H9 (cell line): ENCODE results near the gene ZNF425. TPM values are rescaled to one million over a fixed set of nuclear protein-coding genes. Genes with fewer than 3 reads are reported as not detected.

ENCODE experiments used
- DNase-seq: peaks from one replicate; pipeline ENCODE4 v3.0.0-alpha.2; 2017
- H2AFZ ChIP-seq: one replicate; pipeline ENCODE4 v1.6.1; 2013; ENCODE audit warnings: mild to moderate bottlenecking, low read length, control low read depth, moderate library complexity
- H2AK5ac ChIP-seq: 2 replicates; pipeline ENCODE4 v1.6.1; 2013; ENCODE audit warnings: low read length, control low read depth, mixed read lengths; ENCODE audit not compliant: insufficient read length
- H2BK120ac ChIP-seq: one replicate; pipeline ENCODE4 v1.6.1; 2013; ENCODE audit warnings: low read depth, mild to moderate bottlenecking, low read length, control low read depth, inconsistent platforms; ENCODE audit not compliant: poor library complexity, severe bottlenecking
- H2BK12ac ChIP-seq: 2 replicates; pipeline ENCODE4 v1.6.1; 2013; ENCODE audit warnings: low read length, control low read depth, mixed read lengths, low read depth; ENCODE audit not compliant: insufficient read length
- H2BK15ac ChIP-seq: 2 replicates; pipeline ENCODE4 v1.6.1; 2013; ENCODE audit warnings: low read depth, low read length, control low read depth
- H2BK20ac ChIP-seq: one replicate; pipeline ENCODE4 v1.6.1; 2013; ENCODE audit warnings: low read depth, mild to moderate bottlenecking, low read length, control low read depth, inconsistent platforms; ENCODE audit not compliant: poor library complexity, severe bottlenecking
- H2BK5ac ChIP-seq: 2 replicates; pipeline ENCODE4 v1.6.1; 2013; ENCODE audit warnings: low read length, control low read depth, mixed read lengths; ENCODE audit not compliant: insufficient read length
- H3K14ac ChIP-seq: 2 replicates; pipeline ENCODE4 v1.6.1; 2013; ENCODE audit warnings: low read length, control low read depth; ENCODE audit not compliant: insufficient read depth
- H3K18ac ChIP-seq: 2 replicates; pipeline ENCODE4 v1.6.1; 2013; ENCODE audit warnings: low read depth, mild to moderate bottlenecking, mixed read lengths, low read length, control low read depth; ENCODE audit not compliant: insufficient read length
- H3K23ac ChIP-seq: 2 replicates; pipeline ENCODE4 v1.6.1; 2013; ENCODE audit warnings: low read length, control low read depth, mixed read lengths, low read depth; ENCODE audit not compliant: insufficient read length
- H3K23me2 ChIP-seq: 2 replicates; pipeline ENCODE4 v1.6.1; 2013; ENCODE audit warnings: low read depth, mild to moderate bottlenecking, mixed read lengths, low read length, control low read depth; ENCODE audit not compliant: insufficient read length, poor library complexity, severe bottlenecking
- H3K27ac ChIP-seq: 2 replicates; pipeline ENCODE4 v1.5.1; 2013; ENCODE audit warnings: low read length, control low read depth, mixed read lengths, low read depth; ENCODE audit not compliant: insufficient read length
- H3K27me3 ChIP-seq: 2 replicates; pipeline ENCODE4 v1.6.1; 2013; ENCODE audit warnings: low read length, control low read depth, inconsistent platforms; ENCODE audit not compliant: insufficient read depth
- H3K4ac ChIP-seq: 2 replicates; pipeline ENCODE4 v1.6.1; 2013; ENCODE audit warnings: low read depth, mild to moderate bottlenecking, control low read depth, inconsistent platforms, low read length, moderate library complexity
- H3K4me1 ChIP-seq: 2 replicates; pipeline ENCODE4 v1.6.1; 2013; ENCODE audit warnings: low read length, control low read depth, inconsistent platforms; ENCODE audit not compliant: insufficient read depth
- H3K4me2 ChIP-seq: 2 replicates; pipeline ENCODE4 v1.6.1; 2013; ENCODE audit warnings: low read length, control low read depth, mixed read lengths; ENCODE audit not compliant: insufficient read length, insufficient read depth
- H3K56ac ChIP-seq: 2 replicates; pipeline ENCODE4 v1.6.1; 2013; ENCODE audit warnings: low read depth, mild to moderate bottlenecking, mixed read lengths, low read length, control low read depth; ENCODE audit not compliant: insufficient read length
- H3K79me1 ChIP-seq: 2 replicates; pipeline ENCODE4 v1.6.1; 2013; ENCODE audit warnings: low read depth, mild to moderate bottlenecking, moderate library complexity, low read length, control low read depth, inconsistent platforms; ENCODE audit not compliant: insufficient read depth, poor library complexity, severe bottlenecking
- H3K79me2 ChIP-seq: 2 replicates; pipeline ENCODE4 v1.6.1; 2013; ENCODE audit warnings: low read length, control low read depth, inconsistent platforms; ENCODE audit not compliant: insufficient read depth
- H3K9ac ChIP-seq: 2 replicates; pipeline ENCODE4 v1.6.1; 2013; ENCODE audit warnings: low read length, control low read depth, mixed read lengths; ENCODE audit not compliant: insufficient read length; ENCODE audit errors: extremely low read depth
- H3K9me3 ChIP-seq: one replicate; pipeline ENCODE4 v1.6.1; 2013; ENCODE audit warnings: low read depth, low read length, inconsistent platforms; ENCODE audit not compliant: control insufficient read depth
- H3T11ph ChIP-seq: one replicate; pipeline ENCODE4 v1.6.1; 2013; ENCODE audit warnings: mild to moderate bottlenecking, low read length, control low read depth, inconsistent platforms
- H4K20me1 ChIP-seq: one replicate; pipeline ENCODE4 v1.6.1; 2013; ENCODE audit not compliant: control insufficient read depth, insufficient read length, insufficient read depth
- H4K5ac ChIP-seq: 2 replicates; pipeline ENCODE4 v1.6.1; 2013; ENCODE audit warnings: low read depth, mild to moderate bottlenecking, mixed read lengths, low read length, control low read depth; ENCODE audit not compliant: insufficient read length
- H4K8ac ChIP-seq: replicated peaks from 2 replicates; pipeline ENCODE4 v1.6.1; 2013; ENCODE audit warnings: low read length, control low read depth, mixed read lengths, low read depth; ENCODE audit not compliant: insufficient read length
- H4K91ac ChIP-seq: 2 replicates; pipeline ENCODE4 v1.6.1; 2013; ENCODE audit warnings: low read depth, mild to moderate bottlenecking, moderate library complexity, mixed read lengths, low read length, control low read depth; ENCODE audit not compliant: insufficient read length
- H3K27ac Mint-ChIP-seq, 3 experiments: 2 replicates in 2 of 3; 3 replicates in 1 of 3; pipeline ENCODE4 v1.8.0; 2020 to 2021; ENCODE audit warnings: mixed read lengths in 3 of 3, mild to moderate bottlenecking in 1 of 3, moderate library complexity in 1 of 3
- H3K27me3 Mint-ChIP-seq: 2 replicates; pipeline ENCODE4 v1.8.0; 2021; ENCODE audit warnings: low read depth, mild to moderate bottlenecking, moderate library complexity, mixed read lengths
- H3K36me3 Mint-ChIP-seq, 3 experiments: 2 replicates in 2 of 3; 3 replicates in 1 of 3; pipeline ENCODE4 v1.8.0; 2020 to 2021; ENCODE audit warnings: low read depth in 3 of 3, mixed read lengths in 3 of 3; ENCODE audit not compliant: insufficient read depth in 1 of 3
- H3K4me1 Mint-ChIP-seq, 2 experiments: 2 replicates each; pipeline ENCODE4 v1.8.0; 2020; ENCODE audit warnings: mixed read lengths in 2 of 2
- H3K4me3 Mint-ChIP-seq, 2 experiments: 2 replicates in 1 of 2; 3 replicates in 1 of 2; pipeline ENCODE4 v1.8.0; 2020 to 2021; ENCODE audit warnings: mild to moderate bottlenecking in 2 of 2, mixed read lengths in 2 of 2, moderate library complexity in 1 of 2
- H3K9me3 Mint-ChIP-seq, 2 experiments: 2 replicates in 1 of 2; 3 replicates in 1 of 2; pipeline ENCODE4 v1.8.0; 2020; ENCODE audit warnings: mild to moderate bottlenecking in 2 of 2, mixed read lengths in 2 of 2, moderate library complexity in 1 of 2
- CTCF ChIP-seq: fragments of 200-600 bp; sonication (generic); conservative IDR thresholded peaks from 3 replicates; pipeline ENCODE4 v1.8.0; 2021; ENCODE audit warnings: antibody characterized with exemption, mild to moderate bottlenecking
- WGBS: extraction: QIAGEN DNeasy Blood & Tissue Kit; methylation state at CpG from one replicate; pipeline ENCODE4 v1.1.7; 2013; ENCODE audit warnings: missing lambda C conversion rate, low lambda C conversion rate, mixed read lengths; ENCODE audit not compliant: insufficient read length; ENCODE audit errors: extremely low coverage; 5-methylcytosine and 5-hydroxymethylcytosine counted together
- total RNA-seq: library from RNA; stranded (reverse); gene quantifications from 2 replicates; pipeline ENCODE4 v1.2.1, GENCODE V29; 2021

The ZNF425 gene
- total RNA-seq, 1 experiment from 2014 or later: 5.4 TPM

GRCh38 chr7:149087376-149087775 lies 38.7 kb downstream of the ZNF425 start:
- no peak overlapping the region for H3K4me2 ChIP-seq

More at GRCh38 chr7:149087376-149087775, 38.7 kb downstream of the ZNF425 start:
- H3K14ac ChIP-seq: no peak overlapping the region
- no peak overlapping the region for H3K27ac ChIP-seq
- H3K4me1 Mint-ChIP-seq: peaks cover 3 to 10% of the 10 kb centered on the region in 2 experiments
- no peak overlapping the region for H3K23ac ChIP-seq
- no peak overlapping the region for H4K91ac ChIP-seq
- no peak overlapping the region for H3K56ac ChIP-seq
- no peak overlapping the region for H3T11ph ChIP-seq
- H3K27ac Mint-ChIP-seq: no peak overlapping the region
- no peaks in the 10 kb centered on the region for H3K9me3 ChIP-seq
- H3K79me2 ChIP-seq: peaks cover 2% of the 10 kb centered on the region; the same call in 1 of the 2 replicates
- no peak overlapping the region for H2BK120ac ChIP-seq
- H3K9me3 Mint-ChIP-seq: peaks cover 30 to 36% of the 10 kb centered on the region in 2 experiments
- no peak overlapping the region for H3K9ac ChIP-seq
- no peak overlapping the region for H2BK12ac ChIP-seq
- H2BK15ac ChIP-seq: no peak overlapping the region
- no peak overlapping the region for H3K18ac ChIP-seq
- no peak overlapping the region for H3K4me3 Mint-ChIP-seq
- no peak overlapping the region for H2AFZ ChIP-seq
- H4K8ac ChIP-seq: no peak overlapping the region
- H3K4me1 ChIP-seq: no peaks in the 10 kb centered on the region
- H3K27me3 Mint-ChIP-seq: no peaks in the 10 kb centered on the region
- no peak overlapping the region for H3K4ac ChIP-seq
- no peak overlapping the region for H2BK5ac ChIP-seq
- no peaks in the 10 kb centered on the region for H4K20me1 ChIP-seq
- H4K5ac ChIP-seq: no peak overlapping the region
- no CpG with 5 or more reads among the region's 6 CpGs for WGBS
- peaks cover 7% of the 10 kb centered on the region for H3K79me1 ChIP-seq
- DNase-seq: no peak
- H3K27me3 ChIP-seq: no peaks in the 10 kb centered on the region
- peaks cover 9% of the 10 kb centered on the region for H3K23me2 ChIP-seq
- no peak for TF ChIP-seq CTCF
- no peak overlapping the region for H2BK20ac ChIP-seq
- peaks cover 46 to 52% (median 50%) of the 10 kb centered on the region in 3 experiments for H3K36me3 Mint-ChIP-seq
- no peak overlapping the region for H2AK5ac ChIP-seq
